ENCODE results near the gene MBOAT1.

DNA sequence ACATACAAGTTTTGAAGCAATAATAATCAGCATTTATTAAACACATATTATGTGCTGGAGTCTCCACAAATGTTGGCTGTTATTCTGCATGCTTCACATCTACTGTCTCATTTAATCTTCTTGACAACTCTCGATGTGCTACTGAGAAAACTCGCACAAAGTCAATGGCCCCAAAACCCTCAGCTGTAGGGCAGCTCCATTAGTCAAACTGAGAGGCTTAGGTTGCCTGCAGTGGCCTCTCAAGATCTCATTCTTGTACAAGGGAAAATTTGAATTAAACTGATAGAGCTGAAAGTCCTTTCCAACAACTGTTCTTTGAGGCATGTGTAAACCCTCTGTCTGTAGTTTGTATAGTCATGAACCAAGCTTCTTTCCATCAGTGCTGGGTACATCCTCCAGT is 49.8 kb downstream of the MBOAT1 start:
- TF ChIP-seq POLR2AphosphoS5 (IDR thresholded peaks at IDR 0.05): no peak
- TF ChIP-seq, protein P1, sequence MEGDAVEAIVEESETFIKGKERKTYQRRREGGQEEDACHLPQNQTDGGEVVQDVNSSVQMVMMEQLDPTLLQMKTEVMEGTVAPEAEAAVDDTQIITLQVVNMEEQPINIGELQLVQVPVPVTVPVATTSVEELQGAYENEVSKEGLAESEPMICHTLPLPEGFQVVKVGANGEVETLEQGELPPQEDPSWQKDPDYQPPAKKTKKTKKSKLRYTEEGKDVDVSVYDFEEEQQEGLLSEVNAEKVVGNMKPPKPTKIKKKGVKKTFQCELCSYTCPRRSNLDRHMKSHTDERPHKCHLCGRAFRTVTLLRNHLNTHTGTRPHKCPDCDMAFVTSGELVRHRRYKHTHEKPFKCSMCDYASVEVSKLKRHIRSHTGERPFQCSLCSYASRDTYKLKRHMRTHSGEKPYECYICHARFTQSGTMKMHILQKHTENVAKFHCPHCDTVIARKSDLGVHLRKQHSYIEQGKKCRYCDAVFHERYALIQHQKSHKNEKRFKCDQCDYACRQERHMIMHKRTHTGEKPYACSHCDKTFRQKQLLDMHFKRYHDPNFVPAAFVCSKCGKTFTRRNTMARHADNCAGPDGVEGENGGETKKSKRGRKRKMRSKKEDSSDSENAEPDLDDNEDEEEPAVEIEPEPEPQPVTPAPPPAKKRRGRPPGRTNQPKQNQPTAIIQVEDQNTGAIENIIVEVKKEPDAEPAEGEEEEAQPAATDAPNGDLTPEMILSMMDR (IDR thresholded peaks at IDR 0.05 in 8 of 11, conservative IDR thresholded peaks at IDR 0.05 in 3 of 11): no peak
